ENCODE results near the gene CLN5.

The CLN5 gene

DNA sequence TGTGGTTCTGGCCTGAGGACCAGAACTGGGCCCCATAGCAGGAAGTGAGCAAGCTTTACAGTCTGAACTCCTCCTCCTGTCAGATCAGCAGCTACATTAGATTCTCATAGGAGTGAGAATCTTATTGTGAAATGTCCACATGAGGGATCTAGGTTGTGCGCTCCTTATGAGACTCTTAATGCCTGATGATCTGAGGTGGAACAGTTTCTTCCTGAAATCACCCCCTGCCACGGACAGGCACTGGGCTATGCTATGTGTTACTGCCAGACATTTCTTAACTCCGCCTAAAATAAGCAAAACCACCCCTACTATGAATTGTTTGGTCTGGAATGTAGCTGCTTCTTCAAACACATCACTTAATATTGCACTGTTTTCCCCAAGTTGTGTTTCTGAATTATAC lies 30.5 kb downstream of the CLN5 start:
- no peak for DNase-seq

DNA sequence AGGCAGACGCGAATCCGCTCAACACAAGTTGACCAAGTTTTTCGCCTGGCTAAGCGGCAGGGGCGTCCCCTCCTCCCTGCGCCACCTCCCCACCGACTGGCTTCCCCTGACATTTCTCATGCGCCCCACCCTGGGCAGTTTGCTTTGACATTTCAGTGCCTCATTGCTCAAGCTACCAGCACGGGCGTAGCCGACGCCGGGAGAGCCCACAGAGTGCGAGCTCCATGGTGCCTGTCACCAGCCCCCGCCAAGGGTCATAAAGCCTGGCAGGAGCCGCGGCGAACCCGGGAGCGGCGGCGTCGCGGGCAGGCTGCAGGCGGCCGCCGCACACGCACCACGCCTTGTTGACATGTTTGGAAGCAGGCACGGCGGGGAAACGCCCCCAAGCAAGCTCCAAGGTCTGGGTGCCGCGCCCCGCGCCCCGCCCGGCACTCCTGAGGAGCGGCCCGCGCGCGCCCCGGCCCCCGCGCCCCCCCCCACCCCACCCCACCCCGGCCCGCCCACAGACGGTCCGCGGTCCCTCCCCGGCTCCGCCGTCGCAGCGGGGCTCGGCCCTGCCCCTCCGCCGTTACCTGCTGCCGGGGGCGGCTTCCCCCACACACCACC lies 34.5 kb downstream of the CLN5 start:
- DNase-seq: peak; percentile 90

DNA sequence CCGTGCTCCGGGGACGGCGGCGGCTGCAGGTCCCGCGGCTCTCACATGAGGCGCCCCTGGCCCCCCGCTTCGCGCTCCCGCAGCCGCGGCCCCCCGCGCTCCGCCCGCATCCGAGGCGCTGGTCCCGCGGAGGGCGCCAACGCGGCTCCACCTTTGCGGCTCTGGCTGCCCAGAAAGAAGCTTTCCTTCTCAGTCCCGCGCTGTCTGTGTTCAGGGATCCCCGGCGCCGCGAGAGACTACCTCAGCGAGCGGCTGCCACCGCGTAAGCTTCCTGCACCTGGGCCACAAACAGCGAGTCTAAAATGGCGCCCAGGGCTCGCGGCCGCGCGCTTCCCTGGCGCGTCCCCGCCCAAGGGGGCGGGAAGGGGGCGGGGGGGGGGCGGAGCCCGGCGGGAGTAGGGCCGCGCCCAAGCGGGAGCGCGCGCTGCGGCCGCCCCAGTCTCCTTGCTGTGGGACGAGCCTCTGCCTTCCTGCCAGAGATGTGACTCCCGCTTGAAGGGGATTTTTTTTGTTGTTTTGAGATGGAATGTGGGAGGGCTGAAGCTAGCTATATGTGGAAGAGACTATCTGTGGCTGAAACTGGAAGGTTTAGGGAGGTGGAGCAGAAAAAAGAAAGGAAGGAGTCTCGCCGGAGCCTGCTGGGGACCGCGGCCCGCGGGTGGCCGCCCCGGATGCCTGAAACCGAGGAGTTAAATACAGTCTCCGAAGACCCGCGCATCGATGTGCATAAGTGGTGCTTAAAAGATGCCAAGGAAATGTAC lies 35.2 kb downstream of the CLN5 start, which contains the start of gene FBXL3:
Gene FBXL3 (minus strand): TSS at position 299 of the 761 bp plus-strand sequence. CDS start 5,299 bp downstream, outside the sequence.
- peak; percentile 88 for DNase-seq

DNA sequence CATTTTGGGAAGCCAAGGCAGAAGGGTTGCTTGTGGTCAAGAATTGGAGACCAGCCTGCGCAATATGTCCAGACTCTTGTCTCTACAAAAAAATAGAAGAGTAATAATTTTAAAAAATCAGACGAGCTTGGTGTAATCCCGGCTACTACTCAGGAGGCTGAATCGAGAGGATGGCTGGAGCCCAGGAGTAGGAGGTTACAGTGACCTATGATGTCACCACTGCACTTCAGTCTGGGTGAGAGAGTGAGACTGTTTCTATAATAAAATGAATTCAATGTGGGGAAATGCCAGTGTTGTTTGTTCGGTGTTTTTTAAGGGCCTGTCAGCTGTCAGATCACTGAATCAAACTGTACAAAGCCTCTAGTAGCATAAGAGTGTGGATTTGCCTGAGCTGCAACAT lies 36.3 kb downstream of the CLN5 start:
- no peak for DNase-seq

DNA sequence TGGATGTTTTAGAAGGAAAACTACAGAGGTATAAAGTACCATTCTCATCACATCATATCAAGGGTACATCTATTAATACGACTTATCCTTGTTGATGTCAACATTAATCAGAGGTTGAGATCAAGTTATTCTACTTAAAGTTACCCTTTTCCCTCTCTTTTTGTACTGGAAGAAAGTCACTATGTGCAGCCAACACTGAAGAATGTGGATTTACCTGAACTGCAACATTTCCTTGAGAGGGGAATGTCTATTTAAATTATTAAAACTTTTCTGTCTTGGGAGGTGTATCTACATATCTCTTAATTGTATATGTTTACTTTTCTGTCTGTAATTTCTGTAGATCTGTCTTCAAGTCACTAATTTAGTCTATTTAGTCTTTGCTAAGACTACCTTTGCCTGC lies 37.6 kb downstream of the CLN5 start:
- no peak for DNase-seq

DNA sequence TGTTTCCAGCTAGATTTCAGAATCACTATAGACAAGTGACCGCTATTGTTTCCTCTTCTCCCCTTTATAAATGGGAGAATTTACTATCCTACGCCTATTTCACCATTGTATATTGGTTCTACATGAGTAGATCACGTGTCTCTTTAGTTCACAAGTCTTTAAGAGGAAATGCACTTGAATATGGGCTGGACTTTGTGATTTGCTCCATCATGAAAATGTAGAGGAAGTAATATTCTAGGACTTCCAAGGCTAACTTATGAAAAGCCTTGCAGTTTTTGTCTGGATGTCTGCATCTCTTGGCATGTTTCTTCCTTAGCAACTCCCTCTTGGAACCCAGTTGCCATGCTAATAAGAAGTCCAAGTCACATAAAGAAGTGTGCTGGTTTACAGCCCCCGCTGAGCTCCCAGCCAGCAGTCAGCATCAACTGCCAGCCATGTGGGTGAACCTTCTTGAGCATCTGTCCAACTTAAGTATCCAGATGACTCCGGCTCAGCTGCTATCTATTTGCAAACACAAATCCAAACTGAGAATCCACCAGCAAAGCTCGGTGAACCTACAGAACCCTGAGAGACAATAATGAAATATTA lies 39.9 kb downstream of the CLN5 start:
- DNase-seq: no peak

DNA sequence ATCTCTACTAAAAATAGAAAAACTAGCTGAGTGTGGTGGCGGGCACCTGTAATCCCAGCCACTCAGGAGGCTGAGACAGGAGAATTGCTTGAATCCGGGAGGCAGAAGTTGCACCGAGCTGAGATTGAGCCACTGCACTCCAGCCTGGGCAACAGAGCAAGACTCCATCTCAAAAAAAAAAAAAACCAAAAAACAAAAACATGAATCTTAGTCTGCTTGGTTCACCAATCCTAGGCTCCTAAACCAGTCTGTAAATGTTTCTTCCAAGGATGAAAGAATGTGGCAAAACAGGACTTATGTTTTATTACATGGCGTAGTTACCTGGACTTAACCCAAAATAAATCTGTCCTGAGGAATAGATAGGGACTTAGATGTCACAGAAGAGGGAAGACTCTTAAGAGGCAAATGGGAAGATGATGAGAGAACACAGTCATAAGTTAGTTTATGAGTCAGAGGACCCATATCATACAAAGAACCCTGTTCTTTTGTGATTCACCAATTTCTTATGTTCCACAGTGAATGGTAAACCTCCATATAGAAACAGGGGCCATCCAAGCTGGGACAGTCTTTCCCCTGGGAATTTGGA lies 41.9 kb downstream of the CLN5 start:
- no peak for DNase-seq

DNA sequence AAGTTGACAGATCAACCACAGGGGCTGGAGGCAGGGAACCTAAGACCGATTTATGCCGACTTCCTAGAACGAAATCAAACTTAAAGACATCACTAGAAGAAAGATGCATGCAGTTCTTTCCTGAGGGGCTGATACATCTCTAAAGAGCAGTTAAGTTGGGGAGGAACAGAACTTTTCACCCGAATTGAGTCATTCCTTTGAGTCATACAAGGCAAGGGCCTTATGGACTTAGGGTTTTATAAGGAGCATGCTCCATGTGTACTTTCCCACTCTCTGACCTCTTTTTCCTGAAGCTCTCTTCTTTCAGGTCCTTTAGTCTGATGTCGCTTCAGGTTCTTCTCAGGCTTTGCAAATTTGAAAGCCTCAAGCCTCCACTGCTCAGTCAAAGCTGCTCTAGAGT lies 43.0 kb downstream of the CLN5 start:
- DNase-seq: no peak

DNA sequence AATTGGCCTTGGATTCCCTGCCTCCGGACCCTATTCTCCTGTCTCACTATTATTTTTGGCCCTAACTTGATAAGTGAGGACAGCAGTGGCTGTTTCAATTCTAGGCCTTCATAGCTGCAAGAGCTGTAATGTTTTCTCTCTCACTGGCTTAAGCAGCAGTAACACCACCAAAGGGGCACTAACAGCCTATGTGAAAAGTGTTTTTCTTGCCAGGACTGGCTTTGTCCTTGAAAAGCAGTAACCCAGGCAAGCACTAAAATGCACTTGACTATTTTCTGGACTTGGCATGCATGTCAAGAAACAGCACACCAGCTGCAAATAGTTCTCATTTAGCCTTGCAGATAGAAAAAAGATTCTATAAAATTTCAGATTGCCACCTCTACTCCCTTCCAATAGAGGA lies 44.4 kb downstream of the CLN5 start:
- DNase-seq: no peak

DNA sequence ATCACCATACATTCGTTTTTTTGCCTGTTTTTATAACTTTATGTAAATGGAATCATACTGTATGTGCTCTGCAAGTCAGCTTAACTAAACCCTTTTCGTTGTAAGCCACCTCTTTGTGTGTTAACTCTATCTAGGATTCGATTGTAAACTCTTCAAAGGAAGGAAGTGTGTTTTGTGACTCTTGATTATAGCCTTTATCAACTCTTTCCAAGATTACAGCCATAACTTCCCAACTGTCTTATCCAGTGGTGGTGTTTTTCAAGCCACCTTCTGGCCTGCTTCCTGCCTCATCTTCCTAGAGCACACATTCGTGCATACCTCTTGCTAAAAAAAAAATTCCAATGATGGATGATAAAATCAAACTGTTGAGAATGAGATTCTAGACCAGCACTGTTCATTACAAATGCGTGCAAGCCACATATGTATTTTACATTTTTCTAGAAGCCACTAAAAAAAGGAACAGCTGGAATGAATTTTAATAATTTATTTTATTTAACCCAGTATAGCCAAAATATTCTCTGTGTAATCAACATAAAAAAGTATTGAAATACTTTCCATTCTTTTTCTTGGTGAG lies 47.1 kb downstream of the CLN5 start:
- no peak for DNase-seq

DNA sequence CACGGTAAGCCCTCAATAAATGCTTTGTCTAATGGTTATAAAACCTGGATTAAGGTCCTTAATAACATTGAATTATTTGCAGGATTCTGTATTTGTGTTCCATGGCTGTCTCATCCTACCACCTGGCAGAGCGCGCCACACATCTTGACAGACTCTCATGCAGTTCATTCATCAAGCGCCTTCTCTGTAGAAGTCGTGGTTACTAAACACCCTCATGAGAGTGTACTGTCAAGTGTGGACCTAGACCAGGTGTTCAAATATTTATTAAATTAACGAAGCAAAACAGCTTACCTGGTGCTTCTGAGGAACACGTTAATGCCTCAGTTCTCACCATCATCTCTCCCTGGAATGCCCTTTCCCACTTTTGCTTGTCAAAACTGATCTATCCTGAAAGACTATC lies 48.2 kb downstream of the CLN5 start:
- DNase-seq: no peak

DNA sequence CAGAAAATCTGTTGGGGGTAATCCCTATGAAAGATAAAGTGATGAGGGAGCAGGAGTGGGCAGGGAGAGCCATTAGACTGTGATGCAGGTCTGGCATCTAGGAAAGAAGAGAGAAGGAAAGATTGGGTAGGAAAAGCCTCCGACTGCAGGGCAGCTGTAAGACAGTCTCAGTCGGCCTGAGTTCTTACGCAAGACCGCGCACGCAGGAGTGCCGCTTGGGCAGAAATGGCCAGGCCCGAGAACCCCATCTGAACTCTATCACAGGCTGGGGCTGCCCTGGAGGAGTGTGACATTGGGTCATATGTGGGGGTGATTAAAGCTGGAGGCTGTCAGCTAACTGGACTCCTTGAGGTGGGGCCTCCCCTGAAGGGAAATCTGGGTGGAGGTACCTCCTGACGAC lies 49.0 kb downstream of the CLN5 start:
- no peak for DNase-seq

DNA sequence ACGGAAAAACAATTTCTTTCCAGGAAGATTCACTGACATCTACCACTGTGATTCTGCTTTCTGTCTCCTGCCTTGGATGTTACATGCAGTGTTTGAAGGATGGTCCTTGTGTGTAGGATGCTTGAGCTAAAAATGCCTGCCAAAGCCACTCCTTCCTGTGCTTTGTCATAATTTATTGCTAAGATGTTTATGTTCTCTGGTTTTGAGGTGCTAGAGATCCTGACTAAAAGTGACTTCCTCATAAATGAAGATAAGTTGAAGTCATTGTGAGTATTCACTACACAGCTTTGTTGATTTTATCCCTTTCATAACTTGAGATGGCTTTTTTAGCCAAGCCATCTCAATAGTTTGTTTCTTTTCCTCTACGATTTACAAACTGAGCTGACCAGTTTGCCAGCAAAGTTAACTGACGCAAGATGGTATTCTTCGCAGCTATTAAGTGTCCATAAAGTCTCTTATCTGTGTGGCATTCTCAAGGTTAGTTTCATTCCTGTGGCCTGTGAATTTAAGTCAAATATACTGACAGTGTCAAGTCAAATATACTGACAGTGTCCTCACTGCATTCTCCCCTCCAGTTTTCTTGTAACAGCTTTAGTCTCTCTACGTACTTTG lies 50.8 kb downstream of the CLN5 start:
- DNase-seq: no peak

DNA sequence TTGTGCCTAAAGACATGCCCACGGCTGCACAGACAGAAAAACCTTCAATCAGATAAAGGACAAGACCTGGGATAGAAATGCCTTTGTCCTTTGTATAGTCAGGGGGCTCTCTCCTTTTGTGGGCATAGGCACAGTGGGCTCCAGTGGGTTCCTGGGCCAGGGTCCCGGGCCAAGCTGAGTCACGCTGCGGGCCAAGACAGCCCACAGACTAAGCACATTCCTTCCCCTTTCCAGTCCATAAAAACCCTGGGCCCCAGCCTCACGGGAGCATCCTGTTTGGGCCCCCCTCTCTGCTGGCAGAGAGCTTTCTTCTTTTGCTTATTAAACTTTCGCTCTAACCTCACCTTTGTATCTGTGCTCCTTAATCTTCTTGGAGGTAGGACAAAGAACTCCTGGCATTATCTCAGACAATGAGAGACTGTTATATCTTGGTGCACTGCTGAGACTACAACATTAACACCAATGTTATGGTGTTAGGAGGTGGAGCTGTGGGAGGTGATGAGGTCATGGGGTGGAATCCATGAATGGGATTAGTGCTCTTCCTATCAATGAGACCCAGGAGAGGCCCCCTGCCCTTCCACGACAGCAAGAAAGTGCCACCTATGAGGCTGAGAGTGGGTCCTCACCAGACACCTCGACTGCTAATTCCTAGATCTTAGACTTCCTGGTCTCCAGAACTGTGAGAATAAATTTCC lies 55.9 kb downstream of the CLN5 start:
- no peak for DNase-seq

DNA sequence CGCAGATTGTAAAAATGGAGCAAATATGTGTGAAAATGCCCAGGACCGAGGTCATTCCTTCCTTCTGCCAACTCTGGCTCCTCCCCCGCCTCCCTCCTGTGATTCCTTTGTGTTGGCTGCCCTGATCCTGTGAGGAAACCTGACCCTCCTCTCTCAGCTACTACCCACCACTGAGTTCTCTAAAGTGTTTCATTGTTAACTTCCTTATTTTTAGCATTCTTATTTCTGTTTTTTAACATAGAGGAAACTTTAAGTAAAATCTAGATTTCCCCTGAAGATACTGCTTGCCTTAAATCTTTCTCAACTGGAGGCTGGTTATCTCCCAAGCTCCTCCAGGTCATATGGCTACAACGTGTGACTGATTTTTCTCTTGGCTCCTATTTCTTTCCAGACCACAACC lies 56.8 kb downstream of the CLN5 start:
- peak; percentile 66 for DNase-seq

DNA sequence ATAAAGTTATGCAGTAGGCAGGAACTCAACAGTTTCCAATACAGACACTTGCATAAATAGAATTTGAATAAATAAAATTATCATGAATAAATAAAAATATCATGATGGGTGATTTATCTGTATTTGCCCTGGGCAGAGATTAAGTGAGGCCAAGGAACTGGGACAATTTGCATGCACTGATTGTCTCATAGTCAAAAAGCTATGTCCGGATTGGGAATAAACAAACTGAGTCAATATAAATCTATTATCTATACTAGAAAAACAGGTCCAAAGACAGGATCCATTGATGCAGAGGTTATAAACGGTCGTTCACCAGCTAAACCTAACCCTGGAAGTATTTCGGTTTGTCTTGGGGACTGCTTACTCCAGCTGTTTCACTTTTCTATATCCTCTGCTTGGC lies 61.3 kb downstream of the CLN5 start:
- DNase-seq: no peak

Data from OCI-M1 (cell line).